Endodermal cell (in vitro differentiated cells): Measurements from ENCODE around the gene ASB10. TPM values are rescaled to one million over a fixed set of nuclear protein-coding genes. Genes with fewer than 3 reads are reported as not detected.

Experiments used
- DNase-seq: peaks from one replicate; pipeline ENCODE4 v3.0.0-alpha.2; 2017
- H3K27ac ChIP-seq: 2 replicates; pipeline ENCODE4 v1.5.1; 2013; ENCODE audit warnings: mild to moderate bottlenecking, low read depth, low read length, moderate library complexity
- H3K27me3 ChIP-seq: 2 replicates; pipeline ENCODE4 v1.6.1; 2013; ENCODE audit warnings: mild to moderate bottlenecking, low read length, moderate library complexity; ENCODE audit not compliant: insufficient read depth, control insufficient read depth, poor library complexity, severe bottlenecking
- H3K36me3 ChIP-seq: 2 replicates; pipeline ENCODE4 v1.7.0; 2013; ENCODE audit warnings: mild to moderate bottlenecking, low read length, moderate library complexity; ENCODE audit not compliant: control insufficient read depth, insufficient read depth
- H3K4me1 ChIP-seq: one replicate; pipeline ENCODE4 v1.7.0; 2013; ENCODE audit warnings: low read length; ENCODE audit not compliant: control insufficient read depth, insufficient read depth
- H3K4me3 ChIP-seq: 2 replicates; pipeline ENCODE4 v1.5.1; 2013; ENCODE audit warnings: mild to moderate bottlenecking, low read length, moderate library complexity
- H3K9ac ChIP-seq: 2 replicates; pipeline ENCODE4 v1.6.1; 2013; ENCODE audit warnings: mild to moderate bottlenecking, low read length, moderate library complexity; ENCODE audit not compliant: poor library complexity, severe bottlenecking; ENCODE audit errors: extremely low read depth
- H3K9me3 ChIP-seq: 2 replicates; pipeline ENCODE4 v1.6.1; 2013; ENCODE audit warnings: mild to moderate bottlenecking, low read length, moderate library complexity; ENCODE audit not compliant: control insufficient read depth
- H3K27ac Mint-ChIP-seq: 2 replicates; pipeline ENCODE4 v1.8.0; 2020; ENCODE audit warnings: mixed read lengths
- H3K27me3 Mint-ChIP-seq: 2 replicates; pipeline ENCODE4 v1.8.0; 2021; ENCODE audit warnings: mild to moderate bottlenecking, mixed read lengths; ENCODE audit not compliant: insufficient read depth
- H3K36me3 Mint-ChIP-seq: 2 replicates; pipeline ENCODE4 v1.8.0; 2020; ENCODE audit warnings: low read depth, mixed read lengths
- H3K4me1 Mint-ChIP-seq: 2 replicates; pipeline ENCODE4 v1.8.0; 2020; ENCODE audit warnings: mixed read lengths
- H3K4me3 Mint-ChIP-seq: 2 replicates; pipeline ENCODE4 v1.8.0; 2020; ENCODE audit warnings: mild to moderate bottlenecking, moderate library complexity, mixed read lengths
- H3K9me3 Mint-ChIP-seq: 2 replicates; pipeline ENCODE4 v1.8.0; 2020; ENCODE audit warnings: mild to moderate bottlenecking, mixed read lengths
- CTCF ChIP-seq: fragments of 200-600 bp; sonication (generic); conservative IDR thresholded peaks from 2 replicates; pipeline ENCODE4 v1.5.0; 2021; ENCODE audit warnings: antibody characterized with exemption, mild to moderate bottlenecking
- WGBS, 2 experiments: methylation state at CpG; one replicate each; pipeline versions ENCODE4 v1.1.5 to v1.1.7; 2013; ENCODE audit warnings: missing lambda C conversion rate in 2 of 2, mixed read lengths in 1 of 2; ENCODE audit not compliant: insufficient coverage in 1 of 2, insufficient read length in 1 of 2; 5-methylcytosine and 5-hydroxymethylcytosine counted together
- long read RNA-seq, 4 experiments: library from polyadenylated mRNA in 2 of 4; library from RNA in 1 of 4; library from capped mRNA in 1 of 4; stranded (forward) in 3 of 4; unstranded in 1 of 4; transcript quantifications; one replicate each; pipeline ENCODE4 v2.0.0, GENCODE V29; 2020 to 2021; ENCODE audit warnings: inconsistent platforms in 1 of 4
- polyA plus RNA-seq, 2 experiments: library from polyadenylated mRNA; stranded (reverse); fragments of 50-300 nt; gene quantifications; one replicate each; pipeline ENCODE4 v1.2.3, GENCODE V29; 2013
- total RNA-seq, 2 donors: library from RNA; stranded (reverse); fragmentation: NEBNext Ultra II Directional in 1 of 2; extraction: Animal tissue kit (Norgen Biotek cat#: 25700) in 1 of 2; gene quantifications; 2 replicates in 1 of 2; 3 replicates in 1 of 2; pipeline ENCODE4 v1.2.1, GENCODE V29; 2021

ASB10 gene
- not detected for total RNA-seq
- polyA plus RNA-seq (2013, experiment 1 of 2): not detected
- not detected for polyA plus RNA-seq (2013, experiment 2 of 2)
- long read RNA-seq, experiment 1: 0 reads
- long read RNA-seq, experiment 2: 0 reads
- long read RNA-seq, experiment 3: 0 reads
- long read RNA-seq, experiment 4: 0 reads

DNA sequence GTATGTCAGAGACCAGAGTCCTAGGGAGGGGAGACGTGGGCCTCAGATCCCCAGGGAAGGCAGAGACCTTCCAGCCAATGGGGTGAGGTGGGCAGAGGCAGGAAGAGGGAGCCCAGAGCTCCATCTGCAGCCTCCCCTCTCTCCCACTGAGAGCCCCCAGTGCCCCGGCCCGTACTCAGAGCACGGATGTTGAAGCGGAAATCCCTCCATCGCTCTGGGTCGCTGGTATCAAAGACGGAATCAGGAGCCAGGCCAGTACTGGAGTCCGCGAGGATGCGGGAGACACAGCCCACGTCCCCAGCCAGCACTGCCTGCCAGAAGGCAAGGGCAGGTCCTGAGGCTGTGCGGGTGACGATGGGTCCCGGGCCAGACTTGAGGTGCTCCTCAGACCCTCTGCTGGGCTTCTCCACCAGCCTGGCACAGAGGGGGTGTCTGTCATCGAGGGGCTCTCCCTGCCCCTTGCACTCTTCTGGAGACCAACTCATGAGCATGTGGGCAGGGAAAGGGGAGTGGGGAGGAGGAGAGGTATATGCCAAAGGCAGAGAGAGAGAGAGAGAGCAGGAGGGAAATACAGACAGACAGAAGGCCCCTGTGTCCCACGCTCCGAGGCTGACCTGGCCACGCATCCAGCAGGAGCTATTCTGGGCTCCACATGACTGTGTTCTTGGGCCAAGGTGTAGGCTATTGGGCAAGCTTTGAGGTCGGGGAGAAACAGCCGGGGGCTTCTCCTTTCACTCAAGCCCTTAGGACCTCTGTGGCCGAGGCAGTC, at the start of gene ASB10:
Gene ASB10 (minus strand): TSS at position 611 of the 769 bp plus-strand sequence. CDS start 120 bp downstream, at position 491.
- TF ChIP-seq CTCF: no peak
- no peak for DNase-seq
- H3K27me3 ChIP-seq: peaks cover 9% of the 10 kb centered on the region
- H3K9me3 Mint-ChIP-seq: no peaks in the 10 kb centered on the region
- H3K27ac Mint-ChIP-seq: no peak within 1 kb of the TSS
- no peaks in the 10 kb centered on the region for H3K4me1 Mint-ChIP-seq
- no peaks in the 10 kb centered on the region for H3K36me3 Mint-ChIP-seq
- H3K4me1 ChIP-seq: no peaks in the 10 kb centered on the region
- 86 to 88% methylated on average over 9 to 22 of the region's 22 CpGs for WGBS, 2 experiments
- no peaks in the 10 kb centered on the region for H3K36me3 ChIP-seq
- no peak within 1 kb of the TSS for H3K9ac ChIP-seq
- H3K27me3 Mint-ChIP-seq: peaks cover 25% of the 10 kb centered on the region
- H3K4me3 ChIP-seq: no peak within 1 kb of the TSS
- H3K4me3 Mint-ChIP-seq: no peak within 1 kb of the TSS
- H3K27ac ChIP-seq: no peak within 1 kb of the TSS
- no peaks in the 10 kb centered on the region for H3K9me3 ChIP-seq

DNA sequence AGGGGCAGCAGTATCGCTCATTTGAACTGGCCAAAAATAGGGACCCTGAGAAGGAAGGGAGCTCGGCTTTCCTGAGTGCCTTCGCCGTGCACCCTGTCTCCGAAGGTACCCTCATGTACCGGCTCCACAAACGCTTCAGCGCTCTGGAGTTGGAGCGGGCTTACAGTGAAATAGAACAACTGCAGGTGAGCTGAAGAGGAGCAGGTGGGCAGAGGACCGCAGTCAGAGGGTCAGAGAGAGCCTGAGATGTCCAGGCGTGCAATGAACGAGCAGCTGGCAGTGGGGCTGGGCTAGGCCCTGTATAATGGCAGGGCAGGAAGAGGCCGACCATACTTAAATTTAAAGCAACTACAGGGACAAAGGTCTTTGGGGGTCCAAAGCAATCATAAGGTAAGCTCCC, 49.4 kb upstream of the ASB10 start:
- Mint-ChIP-seq H3K4me3 (no peak overlapping the region), H3K9me3 (no peaks in the 10 kb centered on the region), H3K27ac (no peak overlapping the region), H3K36me3 (peaks cover 39% of the 10 kb centered on the region), H3K27me3 (no peaks in the 10 kb centered on the region), H3K4me1 (peaks cover 21% of the 10 kb centered on the region)
- DNase-seq: no peak
- Histone ChIP-seq H3K4me1 (peaks cover 5% of the 10 kb centered on the region), H3K36me3 (peaks cover 53% of the 10 kb centered on the region), H3K27ac (no peak overlapping the region), H3K9me3 (no peaks in the 10 kb centered on the region), H3K9ac (no peak overlapping the region), H3K4me3 (no peak overlapping the region), H3K27me3 (no peaks in the 10 kb centered on the region)
- WGBS, 2 experiments: 95 to 96% methylated on average over 13 of the region's 13 CpGs
- no peak for TF ChIP-seq CTCF

- Mint-ChIP-seq H3K4me3 (no peak overlapping the region), H3K9me3 (no peaks in the 10 kb centered on the region), H3K36me3 (peaks cover 31% of the 10 kb centered on the region), H3K27me3 (no peaks in the 10 kb centered on the region), H3K27ac (no peak overlapping the region), H3K4me1 (peaks cover 16% of the 10 kb centered on the region)
- no peaks in the 10 kb centered on the region for H3K27me3 ChIP-seq
- H3K27ac ChIP-seq: no peak overlapping the region
- H3K36me3 ChIP-seq: peaks cover 41% of the 10 kb centered on the region
- H3K4me1 ChIP-seq: peaks cover 5% of the 10 kb centered on the region
- TF ChIP-seq CTCF: no peak
- H3K9me3 ChIP-seq: no peaks in the 10 kb centered on the region
- DNase-seq: no peak
- WGBS, 2 experiments: 96 to 97% methylated on average over 25 to 28 of the region's 28 CpGs
- no peak overlapping the region for H3K4me3 ChIP-seq
- H3K9ac ChIP-seq: no peak overlapping the region
Measured at GRCh38 chr7:151235091-151235787, 48.2 kb upstream of the ASB10 start.
